ENCODE data around the gene UNC13C.

UNC13C gene

GRCh38 chr15:54373332-54373731, 395.1 kb downstream of the UNC13C start:
- no peak overlapping the region for H3K4me2 ChIP-seq
- no peaks in the 10 kb centered on the region for H3K36me3 ChIP-seq (ENCODE audit: insufficient read depth)
- TF ChIP-seq, protein P1, sequence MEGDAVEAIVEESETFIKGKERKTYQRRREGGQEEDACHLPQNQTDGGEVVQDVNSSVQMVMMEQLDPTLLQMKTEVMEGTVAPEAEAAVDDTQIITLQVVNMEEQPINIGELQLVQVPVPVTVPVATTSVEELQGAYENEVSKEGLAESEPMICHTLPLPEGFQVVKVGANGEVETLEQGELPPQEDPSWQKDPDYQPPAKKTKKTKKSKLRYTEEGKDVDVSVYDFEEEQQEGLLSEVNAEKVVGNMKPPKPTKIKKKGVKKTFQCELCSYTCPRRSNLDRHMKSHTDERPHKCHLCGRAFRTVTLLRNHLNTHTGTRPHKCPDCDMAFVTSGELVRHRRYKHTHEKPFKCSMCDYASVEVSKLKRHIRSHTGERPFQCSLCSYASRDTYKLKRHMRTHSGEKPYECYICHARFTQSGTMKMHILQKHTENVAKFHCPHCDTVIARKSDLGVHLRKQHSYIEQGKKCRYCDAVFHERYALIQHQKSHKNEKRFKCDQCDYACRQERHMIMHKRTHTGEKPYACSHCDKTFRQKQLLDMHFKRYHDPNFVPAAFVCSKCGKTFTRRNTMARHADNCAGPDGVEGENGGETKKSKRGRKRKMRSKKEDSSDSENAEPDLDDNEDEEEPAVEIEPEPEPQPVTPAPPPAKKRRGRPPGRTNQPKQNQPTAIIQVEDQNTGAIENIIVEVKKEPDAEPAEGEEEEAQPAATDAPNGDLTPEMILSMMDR (conservative IDR thresholded peaks at IDR 0.05; ENCODE audit: low read depth, low read length): no peak
- no peak overlapping the region for H2AFZ ChIP-seq (ENCODE audit: low read depth)
- H3K4me3 ChIP-seq (IDR thresholded peaks at IDR 0.05; ENCODE audit: insufficient read depth, low read depth, low read length): no peak overlapping the region
- no peak overlapping the region for H3K9ac ChIP-seq
- no peaks in the 10 kb centered on the region for H3K27me3 ChIP-seq (ENCODE audit: insufficient read depth, low read depth)
- no peak overlapping the region for H3K27ac ChIP-seq
- H3K4me1 ChIP-seq (ENCODE audit: low read depth, poor library complexity, severe bottlenecking): no peaks in the 10 kb centered on the region
- H4K20me1 ChIP-seq (ENCODE audit: insufficient read depth): no peaks in the 10 kb centered on the region
- no peaks in the 10 kb centered on the region for H3K79me2 ChIP-seq (ENCODE audit: insufficient read depth, low read depth)

DNA sequence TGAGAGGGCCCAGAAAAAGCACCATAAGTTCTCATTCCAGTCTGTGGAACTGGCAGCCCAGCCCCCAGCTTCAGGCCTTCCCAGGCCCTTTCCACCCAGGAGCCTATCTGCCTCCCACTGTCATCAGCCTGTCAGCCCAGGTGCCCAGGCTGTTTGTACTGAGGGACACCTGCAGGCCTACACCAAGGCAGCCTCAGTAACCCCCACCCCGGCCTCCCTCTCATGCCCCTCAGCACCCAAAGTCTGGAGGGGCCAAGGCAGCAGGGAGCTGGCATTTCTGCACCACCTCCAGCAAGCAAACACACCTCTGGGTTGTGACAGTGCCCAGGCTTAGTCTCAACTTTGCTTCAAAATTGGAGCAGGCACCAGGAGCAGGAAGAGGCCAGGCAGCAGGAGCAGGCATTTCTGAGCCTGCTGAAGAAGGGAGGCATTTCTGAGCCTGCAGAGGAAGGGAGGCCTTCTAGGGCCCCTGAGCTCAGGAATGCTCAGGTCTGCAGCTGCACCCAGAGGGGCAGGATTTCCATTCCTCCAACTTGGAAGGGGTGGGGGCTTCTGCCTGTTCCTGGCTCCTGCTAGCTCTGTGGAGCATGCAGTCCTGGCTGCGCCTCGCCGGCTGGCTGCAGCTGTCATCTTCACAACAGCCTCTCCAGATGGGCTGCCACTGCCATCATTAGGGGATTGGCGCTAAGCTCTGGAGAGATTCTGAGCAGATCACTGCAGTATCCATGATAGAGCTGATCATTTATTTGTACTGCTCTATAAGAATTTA, 396.1 kb downstream of the UNC13C start:
- no peak overlapping the region for H3K9ac ChIP-seq
- H4K20me1 ChIP-seq (ENCODE audit: insufficient read depth): no peaks in the 10 kb centered on the region
- TF ChIP-seq, protein P1 (conservative IDR thresholded peaks at IDR 0.05; ENCODE audit: low read depth, low read length): no peak
- H3K4me1 ChIP-seq (ENCODE audit: low read depth, poor library complexity, severe bottlenecking): no peaks in the 10 kb centered on the region
- no peak overlapping the region for H3K4me3 ChIP-seq (IDR thresholded peaks at IDR 0.05; ENCODE audit: insufficient read depth, low read depth, low read length)
- H3K79me2 ChIP-seq (ENCODE audit: insufficient read depth, low read depth): no peaks in the 10 kb centered on the region
- H3K36me3 ChIP-seq (ENCODE audit: insufficient read depth): no peaks in the 10 kb centered on the region
- H3K27ac ChIP-seq: no peak overlapping the region
- H2AFZ ChIP-seq (ENCODE audit: low read depth): no peak overlapping the region
- no peaks in the 10 kb centered on the region for H3K27me3 ChIP-seq (ENCODE audit: insufficient read depth, low read depth)
- H3K4me2 ChIP-seq: no peak overlapping the region

DNA sequence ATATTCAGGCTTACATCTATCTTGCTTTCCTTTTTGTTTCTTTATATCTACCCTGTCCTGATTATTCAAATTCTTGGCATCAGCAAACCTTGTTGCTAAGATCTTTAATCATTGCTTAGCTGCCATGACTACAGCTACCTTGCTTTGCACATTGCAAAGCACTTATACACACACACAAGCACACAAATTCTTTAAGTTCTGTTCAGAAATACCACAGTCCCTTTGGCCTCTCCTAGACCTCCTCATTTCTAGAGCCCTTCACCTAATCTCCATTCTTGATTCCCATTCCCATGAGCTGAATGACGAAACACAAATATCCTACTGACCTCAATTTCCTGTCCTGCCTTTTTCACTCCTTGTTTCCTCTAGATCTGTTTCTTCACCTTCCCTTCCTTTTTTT, 409.6 kb downstream of the UNC13C start:
- no peak overlapping the region for H3K27ac ChIP-seq
- no peaks in the 10 kb centered on the region for H3K27me3 ChIP-seq (ENCODE audit: insufficient read depth, low read depth)
- H2AFZ ChIP-seq (ENCODE audit: low read depth): no peak overlapping the region
- TF ChIP-seq, protein P1 (conservative IDR thresholded peaks at IDR 0.05; ENCODE audit: low read depth, low read length): no peak
- no peaks in the 10 kb centered on the region for H3K79me2 ChIP-seq (ENCODE audit: insufficient read depth, low read depth)
- no peaks in the 10 kb centered on the region for H4K20me1 ChIP-seq (ENCODE audit: insufficient read depth)
- H3K9ac ChIP-seq: no peak overlapping the region
- no peak overlapping the region for H3K4me3 ChIP-seq (IDR thresholded peaks at IDR 0.05; ENCODE audit: insufficient read depth, low read depth, low read length)
- no peak overlapping the region for H3K4me2 ChIP-seq
- H3K36me3 ChIP-seq (ENCODE audit: insufficient read depth): no peaks in the 10 kb centered on the region
- no peaks in the 10 kb centered on the region for H3K4me1 ChIP-seq (ENCODE audit: low read depth, poor library complexity, severe bottlenecking)

DNA sequence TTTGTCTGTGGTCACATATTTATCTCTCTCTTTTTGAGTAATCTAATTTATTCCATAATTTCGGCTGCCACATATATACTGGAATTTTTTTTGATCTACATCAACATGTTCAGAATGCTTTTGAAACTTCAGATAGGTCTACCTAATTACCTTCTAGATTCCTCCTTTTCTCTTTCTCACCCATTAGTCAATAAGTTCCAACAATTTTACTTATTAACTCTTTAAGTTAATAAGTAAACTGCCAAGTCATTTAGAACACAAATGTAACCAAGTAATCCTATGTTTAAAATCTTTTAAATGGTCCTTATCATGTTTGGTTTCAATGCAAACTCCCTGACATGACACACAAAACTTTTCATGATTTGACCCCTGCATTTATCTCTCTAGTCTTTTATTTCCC, 410.5 kb downstream of the UNC13C start:
- no peaks in the 10 kb centered on the region for H3K4me1 ChIP-seq (ENCODE audit: low read depth, poor library complexity, severe bottlenecking)
- H3K36me3 ChIP-seq (ENCODE audit: insufficient read depth): no peaks in the 10 kb centered on the region
- TF ChIP-seq, protein P1 (conservative IDR thresholded peaks at IDR 0.05; ENCODE audit: low read depth, low read length): no peak
- H3K4me3 ChIP-seq (IDR thresholded peaks at IDR 0.05; ENCODE audit: insufficient read depth, low read depth, low read length): no peak overlapping the region
- no peaks in the 10 kb centered on the region for H3K27me3 ChIP-seq (ENCODE audit: insufficient read depth, low read depth)
- no peaks in the 10 kb centered on the region for H4K20me1 ChIP-seq (ENCODE audit: insufficient read depth)
- H3K4me2 ChIP-seq: no peak overlapping the region
- H3K27ac ChIP-seq: no peak overlapping the region
- H3K9ac ChIP-seq: no peak overlapping the region
- no peak overlapping the region for H2AFZ ChIP-seq (ENCODE audit: low read depth)
- no peaks in the 10 kb centered on the region for H3K79me2 ChIP-seq (ENCODE audit: insufficient read depth, low read depth)

Measured in KMS-11 (cell line).